ENCODE results near the gene SMIM41. TPM values are rescaled to one million over a fixed set of nuclear protein-coding genes. Genes with fewer than 3 reads are reported as not detected.

Gene SMIM41
- total RNA-seq, 1 donor from 2014 or later = 1.5 TPM

DNA sequence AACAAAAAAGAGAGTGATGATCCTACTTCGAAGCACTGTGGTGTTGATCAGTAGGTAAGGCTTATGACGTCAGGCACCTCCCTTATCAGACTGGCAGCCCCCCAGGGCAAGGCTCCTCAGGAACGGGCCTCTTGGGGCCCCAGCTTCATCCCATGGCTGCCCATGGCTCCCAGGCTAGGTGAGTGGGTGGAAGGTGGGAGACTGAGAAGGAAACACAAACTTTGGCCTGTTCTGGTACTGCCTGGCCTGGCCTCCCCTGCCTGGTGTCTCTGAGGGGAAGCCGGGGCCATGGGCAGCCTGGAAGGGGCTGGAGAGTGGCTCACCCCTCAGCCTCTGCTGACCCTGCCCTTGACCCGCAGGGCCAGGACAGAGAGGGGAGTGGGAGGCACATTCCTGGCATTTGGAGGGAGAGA, 73.4 kb downstream of the SMIM41 start:
- H3K27ac ChIP-seq = peak overlapping the region; percentile 98
- intact Hi-C loops (cut with DNase I) = no loop called here
- H3K4me1 ChIP-seq = peaks cover 68% of the 10 kb centered on the region
- no peak for DNase-seq (ENCODE audit: extremely low spot score in 2 of 2)
- TF ChIP-seq POLR2AphosphoS5 (IDR thresholded peaks at IDR 0.05; ENCODE audit: insufficient read depth in 1 of 2, low read depth in 1 of 2) (no peak), POLR2A (IDR thresholded peaks at IDR 0.05) (no peak)
- TF ChIP-seq, protein P1, sequence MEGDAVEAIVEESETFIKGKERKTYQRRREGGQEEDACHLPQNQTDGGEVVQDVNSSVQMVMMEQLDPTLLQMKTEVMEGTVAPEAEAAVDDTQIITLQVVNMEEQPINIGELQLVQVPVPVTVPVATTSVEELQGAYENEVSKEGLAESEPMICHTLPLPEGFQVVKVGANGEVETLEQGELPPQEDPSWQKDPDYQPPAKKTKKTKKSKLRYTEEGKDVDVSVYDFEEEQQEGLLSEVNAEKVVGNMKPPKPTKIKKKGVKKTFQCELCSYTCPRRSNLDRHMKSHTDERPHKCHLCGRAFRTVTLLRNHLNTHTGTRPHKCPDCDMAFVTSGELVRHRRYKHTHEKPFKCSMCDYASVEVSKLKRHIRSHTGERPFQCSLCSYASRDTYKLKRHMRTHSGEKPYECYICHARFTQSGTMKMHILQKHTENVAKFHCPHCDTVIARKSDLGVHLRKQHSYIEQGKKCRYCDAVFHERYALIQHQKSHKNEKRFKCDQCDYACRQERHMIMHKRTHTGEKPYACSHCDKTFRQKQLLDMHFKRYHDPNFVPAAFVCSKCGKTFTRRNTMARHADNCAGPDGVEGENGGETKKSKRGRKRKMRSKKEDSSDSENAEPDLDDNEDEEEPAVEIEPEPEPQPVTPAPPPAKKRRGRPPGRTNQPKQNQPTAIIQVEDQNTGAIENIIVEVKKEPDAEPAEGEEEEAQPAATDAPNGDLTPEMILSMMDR (IDR thresholded peaks at IDR 0.05) = no peak
- no peak overlapping the region for H3K4me3 ChIP-seq
- H3K36me3 ChIP-seq = no peaks in the 10 kb centered on the region
- no peaks in the 10 kb centered on the region for H3K9me3 ChIP-seq
- H3K27me3 ChIP-seq = no peaks in the 10 kb centered on the region

- Histone ChIP-seq H3K27ac (peak overlapping the region; percentile 98), H3K4me3 (no peak overlapping the region), H3K36me3 (no peaks in the 10 kb centered on the region), H3K4me1 (peaks cover 44% of the 10 kb centered on the region), H3K9me3 (no peaks in the 10 kb centered on the region), H3K27me3 (no peaks in the 10 kb centered on the region)
- intact Hi-C loops (cut with DNase I) = loop anchor here (5.0 kb wide), 2 partner anchors 172 to 732 kb away; no protein-coding TSS in a partner anchor
- peak in 1 of 2 donors; percentile 71 for TF ChIP-seq POLR2AphosphoS5 (IDR thresholded peaks at IDR 0.05; ENCODE audit: insufficient read depth in 1 of 2, low read depth in 1 of 2)
- TF ChIP-seq, protein P1 (IDR thresholded peaks at IDR 0.05) = no peak
- DNase-seq (ENCODE audit: extremely low spot score in 2 of 2) = no peak
These were observed 75.8 kb downstream of the SMIM41 start for GRCh38 chr12:52155048-52155868.

DNA sequence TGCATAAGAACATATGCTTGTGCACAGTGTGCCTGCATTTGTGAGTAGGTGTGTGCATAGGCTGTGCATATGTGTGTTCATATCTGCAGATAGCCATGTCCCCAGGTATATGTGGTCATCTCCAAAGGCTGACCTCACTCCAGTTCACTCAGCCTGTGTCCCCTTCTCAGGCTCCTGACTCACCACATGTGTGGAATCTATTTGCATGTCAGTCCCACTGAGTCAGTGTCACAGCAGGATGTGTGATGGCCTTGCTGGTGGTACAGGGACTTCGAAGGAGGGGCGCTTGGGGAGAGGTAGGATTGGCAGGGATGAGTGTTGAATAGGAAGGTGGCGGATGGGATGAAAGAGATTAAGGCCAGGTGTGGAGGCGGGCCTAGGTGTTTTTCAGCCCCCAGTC, 76.8 kb downstream of the SMIM41 start:
- Histone ChIP-seq H3K4me3 (no peak overlapping the region), H3K27ac (peak overlapping the region; percentile 98), H3K36me3 (no peaks in the 10 kb centered on the region), H3K27me3 (no peaks in the 10 kb centered on the region), H3K9me3 (no peaks in the 10 kb centered on the region), H3K4me1 (peaks cover 35% of the 10 kb centered on the region)
- intact Hi-C loops (cut with DNase I) = loop anchor here (5.0 kb wide), 2 partner anchors 171 to 731 kb away; no protein-coding TSS in a partner anchor
- no peak for TF ChIP-seq POLR2A (IDR thresholded peaks at IDR 0.05)
- TF ChIP-seq, protein P1 (IDR thresholded peaks at IDR 0.05) = no peak
- DNase-seq (ENCODE audit: extremely low spot score in 2 of 2) = no peak

DNA sequence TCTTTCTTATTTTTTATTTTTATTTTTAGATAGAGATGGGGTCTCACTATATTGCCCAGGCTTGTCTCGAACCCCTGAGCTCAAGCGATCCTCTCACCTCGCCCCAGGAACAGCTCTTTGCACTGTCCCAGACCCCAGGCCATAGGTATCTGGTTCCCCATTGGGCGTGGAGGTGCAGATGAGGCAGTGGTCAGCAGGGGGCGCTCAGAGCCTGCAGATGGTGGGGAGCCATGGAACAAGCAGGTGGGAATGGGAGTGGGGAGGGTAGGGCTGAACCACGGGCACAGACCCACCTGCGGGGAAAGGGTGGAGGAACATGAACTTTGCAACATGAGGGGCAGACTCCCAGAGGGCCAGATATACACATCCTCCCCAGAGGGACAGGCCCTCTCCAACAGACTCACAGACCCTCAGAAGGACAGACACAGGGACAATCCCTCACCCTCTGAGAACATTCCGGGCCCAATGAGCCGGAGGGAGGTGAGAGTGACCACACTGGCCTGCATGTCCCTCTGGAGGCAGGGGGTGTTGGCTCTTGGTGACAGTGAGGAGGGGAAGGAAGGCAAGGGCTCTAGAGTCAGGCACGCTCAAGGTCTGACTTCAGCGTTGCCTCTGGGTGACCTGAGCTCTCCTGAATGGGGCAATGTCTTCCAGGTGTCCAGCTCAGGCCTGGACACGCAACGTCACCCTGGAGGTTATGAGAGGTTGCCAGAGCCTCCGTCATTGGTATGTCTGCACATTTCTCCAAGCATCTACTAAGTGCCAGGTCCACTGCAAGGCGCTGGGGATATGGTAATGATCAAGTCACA, 77.5 kb downstream of the SMIM41 start:
- no peak overlapping the region for H3K4me3 ChIP-seq
- no peak overlapping the region for H3K27ac ChIP-seq
- no peaks in the 10 kb centered on the region for H3K9me3 ChIP-seq
- no peak for DNase-seq (ENCODE audit: extremely low spot score in 2 of 2)
- intact Hi-C loops (cut with DNase I) = loop anchor here (5.0 kb wide), 2 partner anchors 170 to 730 kb away; no protein-coding TSS in a partner anchor
- peaks cover 28% of the 10 kb centered on the region for H3K4me1 ChIP-seq
- no peaks in the 10 kb centered on the region for H3K27me3 ChIP-seq
- H3K36me3 ChIP-seq = no peaks in the 10 kb centered on the region
- TF ChIP-seq POLR2AphosphoS5 (IDR thresholded peaks at IDR 0.05; ENCODE audit: insufficient read depth in 1 of 2, low read depth in 1 of 2) (peak in 1 of 2 donors; percentile 14), POLR2A (IDR thresholded peaks at IDR 0.05) (no peak)
- TF ChIP-seq, protein P1 (IDR thresholded peaks at IDR 0.05) = peak; percentile 90 to 95 (median 95)
